SK-N-SH treated with all-trans-retinoic acid at 6 μM for 48 hours (cell line): ENCODE data around the gene PLCB2.

ENCODE experiments used
- ARNTL ChIP-seq: fragments of 450-650 bp; formaldehyde crosslinking; IDR thresholded peaks from 2 replicates; pipeline ENCODE4 v1.5.0; 2020; ENCODE audit warnings: low read depth, mild to moderate bottlenecking, moderate library complexity, borderline replicate concordance
- BACH2 ChIP-seq: fragments of 250-450 bp; sonication (Bioruptor Pico); IDR thresholded peaks from 2 replicates; pipeline ENCODE4 v1.9.0; 2021; ENCODE audit warnings: mild to moderate bottlenecking, borderline replicate concordance
- CREB5 ChIP-seq: fragments of 250-450 bp; sonication (Bioruptor Pico); IDR thresholded peaks from 2 replicates; pipeline ENCODE4 v1.5.1; 2020; ENCODE audit warnings: low read depth, mild to moderate bottlenecking, moderate library complexity
- CSDC2 ChIP-seq: fragments of 250-450 bp; sonication (Bioruptor Pico); IDR thresholded peaks from 2 replicates; pipeline ENCODE4 v1.5.0; 2020; ENCODE audit warnings: mild to moderate bottlenecking, moderate library complexity
- CSRNP3 ChIP-seq: fragments of 250-450 bp; sonication (Bioruptor Pico); IDR thresholded peaks from 2 replicates; pipeline ENCODE4 v1.5.1; 2021; ENCODE audit warnings: mild to moderate bottlenecking, moderate library complexity
- PATZ1 ChIP-seq: fragments of 250-450 bp; sonication (Bioruptor Pico); IDR thresholded peaks from 2 replicates; pipeline ENCODE4 v1.8.0; 2020; ENCODE audit warnings: mild to moderate bottlenecking, moderate library complexity, borderline replicate concordance
- RARB ChIP-seq: fragments of 250-450 bp; sonication (Bioruptor Pico); IDR thresholded peaks from 2 replicates; pipeline ENCODE4 v1.8.0; 2021; ENCODE audit warnings: mild to moderate bottlenecking, moderate library complexity
- TCF4 ChIP-seq: fragments of 250-450 bp; sonication (Bioruptor Pico); IDR thresholded peaks from 2 replicates; pipeline ENCODE4 v1.8.0; 2021; ENCODE audit warnings: mild to moderate bottlenecking, moderate library complexity, borderline replicate concordance
- TOX ChIP-seq: fragments of 250-450 bp; sonication (Bioruptor Pico); IDR thresholded peaks from 2 replicates; pipeline ENCODE4 v1.8.0; 2021; ENCODE audit warnings: mild to moderate bottlenecking, moderate library complexity, borderline replicate concordance

GRCh38 chr15:40305281-40305680, 2.5 kb downstream of the PLCB2 start:
- no peak for TF ChIP-seq CSRNP3 (CRISPR knock-in tag)
- TF ChIP-seq PATZ1 (CRISPR knock-in tag): no peak
- no peak for TF ChIP-seq CREB5
- no peak for TF ChIP-seq TCF4 (CRISPR knock-in tag)
- no peak for TF ChIP-seq ARNTL (CRISPR knock-in tag)
- TF ChIP-seq BACH2 (CRISPR knock-in tag): no peak
- TF ChIP-seq RARB: no peak
- no peak for TF ChIP-seq TOX (CRISPR knock-in tag)
- TF ChIP-seq CSDC2: no peak
